Glutamatergic neuron (in vitro differentiated cells): Measurements from ENCODE around the gene STIP1. TPM values are rescaled to one million over a fixed set of nuclear protein-coding genes. Genes with fewer than 3 reads are reported as not detected.

ENCODE experiments used
- DNase-seq: peaks from one replicate; pipeline ENCODE4 v3.0.0; 2022
- H3K27ac Mint-ChIP-seq: one replicate; pipeline ENCODE4 v1.8.0; 2020; ENCODE audit warnings: mild to moderate bottlenecking, mixed read lengths, inconsistent platforms; ENCODE audit not compliant: unreplicated experiment
- H3K27me3 Mint-ChIP-seq: one replicate; pipeline ENCODE4 v1.8.0; 2020; ENCODE audit warnings: mild to moderate bottlenecking, moderate library complexity, mixed read lengths, inconsistent platforms; ENCODE audit not compliant: unreplicated experiment
- H3K36me3 Mint-ChIP-seq: one replicate; pipeline ENCODE4 v1.8.0; 2020; ENCODE audit warnings: mild to moderate bottlenecking, mixed read lengths, inconsistent platforms; ENCODE audit not compliant: unreplicated experiment
- H3K4me1 Mint-ChIP-seq: one replicate; pipeline ENCODE4 v1.8.0; 2020; ENCODE audit warnings: mild to moderate bottlenecking, low read depth, mixed read lengths, inconsistent platforms; ENCODE audit not compliant: unreplicated experiment
- H3K4me3 Mint-ChIP-seq: one replicate; pipeline ENCODE4 v1.8.0; 2020; ENCODE audit warnings: mild to moderate bottlenecking, mixed read lengths, inconsistent platforms; ENCODE audit not compliant: unreplicated experiment
- H3K9me3 Mint-ChIP-seq: one replicate; pipeline ENCODE4 v1.8.0; 2020; ENCODE audit warnings: mild to moderate bottlenecking, moderate library complexity, mixed read lengths, inconsistent platforms; ENCODE audit not compliant: unreplicated experiment
- CTCF ChIP-seq: fragments of 200-600 bp; sonication (generic); IDR thresholded peaks from one replicate; pipeline ENCODE4 v1.5.0; 2021; ENCODE audit not compliant: partially characterized antibody, unreplicated experiment
- total RNA-seq: library from RNA; stranded (reverse); fragmentation: NEBNext Ultra II Directional; extraction: Animal tissue kit (Norgen Biotek cat#: 25700); gene quantifications from one replicate; pipeline ENCODE4 v1.2.1, GENCODE V29; 2021; ENCODE audit not compliant: unreplicated experiment

STIP1 gene
- total RNA-seq, 1 donor from 2014 or later: 160 TPM

- peaks cover 12% of the 10 kb centered on the region for H3K4me1 Mint-ChIP-seq
- H3K27me3 Mint-ChIP-seq: peaks cover 11% of the 10 kb centered on the region
- no peak for TF ChIP-seq CTCF
- no peak for DNase-seq
- H3K27ac Mint-ChIP-seq: peak overlapping the region; percentile 17
- H3K4me3 Mint-ChIP-seq: peak overlapping the region; percentile 92
- H3K36me3 Mint-ChIP-seq: no peaks in the 10 kb centered on the region
- peaks cover 9% of the 10 kb centered on the region for H3K9me3 Mint-ChIP-seq
Measured at GRCh38 chr11:64252003-64252872, 66.3 kb downstream of the STIP1 start.

- Mint-ChIP-seq H3K36me3 (no peaks in the 10 kb centered on the region), H3K9me3 (peaks cover 5% of the 10 kb centered on the region), H3K4me1 (peaks cover 8% of the 10 kb centered on the region), H3K4me3 (peak overlapping the region; percentile 42), H3K27ac (no peak overlapping the region), H3K27me3 (peaks cover 11% of the 10 kb centered on the region)
- no peak for TF ChIP-seq CTCF
- no peak for DNase-seq
Measured at GRCh38 chr11:64253043-64253442, 67.1 kb downstream of the STIP1 start.

GRCh38 chr11:64253481-64253880 lies 67.5 kb downstream of the STIP1 start:
- Mint-ChIP-seq H3K4me1 (peaks cover 4% of the 10 kb centered on the region), H3K27me3 (peaks cover 11% of the 10 kb centered on the region), H3K36me3 (no peaks in the 10 kb centered on the region), H3K9me3 (peaks cover 2% of the 10 kb centered on the region), H3K27ac (no peak overlapping the region), H3K4me3 (peak overlapping the region; percentile 42)
- no peak for DNase-seq
- no peak for TF ChIP-seq CTCF

Other genes starting within 250 kb of the STIP1 start
- 68.0 TPM for gene NAA40, start 247.2 kb upstream of the STIP1 start, total RNA-seq
- 289 TPM for gene COX8A, start 211.6 kb upstream of the STIP1 start, total RNA-seq
- gene OTUB1, start 199.7 kb upstream of the STIP1 start, total RNA-seq: 126 TPM
- gene FLRT1, start 150.2 kb upstream of the STIP1 start, total RNA-seq: 3.7 TPM
- 12.7 TPM for gene MACROD1, start 20.1 kb upstream of the STIP1 start, total RNA-seq
- 2.0 TPM for gene FERMT3, start 20.6 kb downstream of the STIP1 start, total RNA-seq
- gene TRPT1, start 40.0 kb downstream of the STIP1 start, total RNA-seq: 39.0 TPM
- 37.0 TPM for gene NUDT22, start 40.1 kb downstream of the STIP1 start, total RNA-seq
- 30.5 TPM for gene DNAJC4, start 44.4 kb downstream of the STIP1 start, total RNA-seq
- gene VEGFB, start 48.4 kb downstream of the STIP1 start, total RNA-seq: 12.3 TPM
- gene FKBP2, start 54.9 kb downstream of the STIP1 start, total RNA-seq: 31.4 TPM
- 348 TPM for gene PPP1R14B, start 60.8 kb downstream of the STIP1 start, total RNA-seq
- gene PLCB3, start 65.4 kb downstream of the STIP1 start, total RNA-seq: 36.2 TPM
- 47.0 TPM for gene BAD, start 98.5 kb downstream of the STIP1 start, total RNA-seq
- 52.5 TPM for gene GPR137, start 99.7 kb downstream of the STIP1 start, total RNA-seq
- gene KCNK4, start 105.1 kb downstream of the STIP1 start, total RNA-seq: 0.47 TPM
- gene CATSPERZ, start 114.2 kb downstream of the STIP1 start, total RNA-seq: not detected
- 69.9 TPM for gene ESRRA, start 119.4 kb downstream of the STIP1 start, total RNA-seq
- gene TRMT112, start 131.4 kb downstream of the STIP1 start, total RNA-seq: 93.1 TPM
- 418 TPM for gene PRDX5, start 131.9 kb downstream of the STIP1 start, total RNA-seq
- gene CCDC88B, start 154.0 kb downstream of the STIP1 start, total RNA-seq: 83.6 TPM
- gene RPS6KA4, start 173.0 kb downstream of the STIP1 start, total RNA-seq: 3.2 TPM